WI38 (cell line): ENCODE measurements around the gene ARIH2.

ENCODE experiments used
- H3K4me3 ChIP-seq: 2 replicates; pipeline ENCODE4 v1.5.1; 2011; ENCODE audit warnings: low read depth, mild to moderate bottlenecking, control low read depth, low read length
- TF ChIP-seq, protein P1 (sequence below): IDR thresholded peaks from 2 replicates; pipeline ENCODE4 v1.5.1; 2012; ENCODE audit warnings: low read depth, mild to moderate bottlenecking, control low read depth, low read length

The ARIH2 gene

DNA sequence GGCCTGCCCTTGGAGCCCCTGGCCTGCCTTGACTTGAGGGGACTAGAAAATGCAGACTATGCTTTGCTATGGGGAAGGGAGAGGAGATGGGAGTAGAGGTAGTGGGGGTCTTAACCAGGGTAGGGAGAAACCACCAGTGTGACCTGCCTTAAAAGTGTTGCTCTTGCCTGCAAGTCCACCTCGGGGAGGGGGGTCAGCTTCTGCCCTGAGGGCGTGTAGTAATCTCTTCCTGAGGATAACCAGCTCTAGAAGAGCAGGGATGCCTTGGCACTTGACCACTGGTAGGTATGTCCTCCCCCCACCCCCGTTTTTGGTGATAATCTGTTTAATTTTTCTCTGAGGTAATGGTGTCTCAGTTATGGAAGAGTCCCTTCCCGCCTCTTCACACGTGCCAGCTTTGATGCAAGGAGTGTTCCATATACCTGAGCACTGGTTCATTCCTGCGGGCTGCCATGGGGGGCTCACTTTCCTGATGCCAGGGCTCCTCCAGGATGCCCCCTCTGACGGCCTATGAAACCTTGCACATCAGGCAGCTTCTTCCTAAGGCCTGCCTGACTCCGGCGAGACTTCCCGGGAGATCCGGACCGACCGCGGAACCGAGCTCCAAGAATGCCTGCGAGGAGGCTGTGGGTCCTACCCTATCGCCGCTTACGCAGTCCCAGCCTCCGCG lies 70.6 kb downstream of the ARIH2 start:
- TF ChIP-seq, protein P1, sequence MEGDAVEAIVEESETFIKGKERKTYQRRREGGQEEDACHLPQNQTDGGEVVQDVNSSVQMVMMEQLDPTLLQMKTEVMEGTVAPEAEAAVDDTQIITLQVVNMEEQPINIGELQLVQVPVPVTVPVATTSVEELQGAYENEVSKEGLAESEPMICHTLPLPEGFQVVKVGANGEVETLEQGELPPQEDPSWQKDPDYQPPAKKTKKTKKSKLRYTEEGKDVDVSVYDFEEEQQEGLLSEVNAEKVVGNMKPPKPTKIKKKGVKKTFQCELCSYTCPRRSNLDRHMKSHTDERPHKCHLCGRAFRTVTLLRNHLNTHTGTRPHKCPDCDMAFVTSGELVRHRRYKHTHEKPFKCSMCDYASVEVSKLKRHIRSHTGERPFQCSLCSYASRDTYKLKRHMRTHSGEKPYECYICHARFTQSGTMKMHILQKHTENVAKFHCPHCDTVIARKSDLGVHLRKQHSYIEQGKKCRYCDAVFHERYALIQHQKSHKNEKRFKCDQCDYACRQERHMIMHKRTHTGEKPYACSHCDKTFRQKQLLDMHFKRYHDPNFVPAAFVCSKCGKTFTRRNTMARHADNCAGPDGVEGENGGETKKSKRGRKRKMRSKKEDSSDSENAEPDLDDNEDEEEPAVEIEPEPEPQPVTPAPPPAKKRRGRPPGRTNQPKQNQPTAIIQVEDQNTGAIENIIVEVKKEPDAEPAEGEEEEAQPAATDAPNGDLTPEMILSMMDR = no peak
- peak overlapping the region; percentile 80 for H3K4me3 ChIP-seq

DNA sequence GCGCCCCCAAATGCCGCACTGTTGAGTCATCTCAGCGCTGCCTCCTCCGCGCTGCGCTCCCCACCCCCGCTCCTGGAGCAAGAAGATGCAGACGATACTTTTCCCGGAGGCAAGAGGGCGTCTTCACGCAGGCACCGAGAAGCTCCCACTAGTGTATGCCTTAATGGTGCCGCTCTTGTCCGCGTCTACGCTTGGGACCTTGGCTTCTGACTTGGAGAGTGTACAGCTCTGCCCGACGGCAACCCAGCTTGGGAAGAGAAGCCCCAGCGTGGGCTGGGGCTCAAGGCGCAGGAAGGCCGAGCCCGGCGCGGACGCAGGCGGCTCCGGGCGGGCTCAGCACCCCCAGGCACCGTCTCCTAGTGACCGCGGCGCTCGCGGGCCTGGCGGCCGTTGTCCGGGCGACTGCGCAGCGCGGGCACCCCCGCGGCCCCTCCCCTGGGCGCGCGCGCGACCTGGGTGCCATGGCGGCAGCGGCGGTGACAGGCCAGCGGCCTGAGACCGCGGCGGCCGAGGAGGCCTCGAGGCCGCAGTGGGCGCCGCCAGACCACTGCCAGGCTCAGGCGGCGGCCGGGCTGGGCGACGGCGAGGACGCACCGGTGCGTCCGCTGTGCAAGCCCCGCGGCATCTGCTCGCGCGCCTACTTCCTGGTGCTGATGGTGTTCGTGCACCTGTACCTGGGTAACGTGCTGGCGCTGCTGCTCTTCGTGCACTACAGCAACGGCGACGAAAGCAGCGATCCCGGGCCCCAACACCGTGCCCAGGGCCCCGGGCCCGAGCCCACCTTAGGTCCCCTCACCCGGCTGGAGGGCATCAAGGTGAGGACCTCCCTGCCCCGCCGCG lies 71.4 kb downstream of the ARIH2 start, which contains the start of gene P4HTM:
Gene P4HTM (plus strand): TSS at position 446 of the 840 bp plus-strand sequence. CDS start 16 bp downstream, at position 462.
- peak within 1 kb of the TSS; percentile 80 for H3K4me3 ChIP-seq
- TF ChIP-seq, protein P1 = peak; percentile 31

DNA sequence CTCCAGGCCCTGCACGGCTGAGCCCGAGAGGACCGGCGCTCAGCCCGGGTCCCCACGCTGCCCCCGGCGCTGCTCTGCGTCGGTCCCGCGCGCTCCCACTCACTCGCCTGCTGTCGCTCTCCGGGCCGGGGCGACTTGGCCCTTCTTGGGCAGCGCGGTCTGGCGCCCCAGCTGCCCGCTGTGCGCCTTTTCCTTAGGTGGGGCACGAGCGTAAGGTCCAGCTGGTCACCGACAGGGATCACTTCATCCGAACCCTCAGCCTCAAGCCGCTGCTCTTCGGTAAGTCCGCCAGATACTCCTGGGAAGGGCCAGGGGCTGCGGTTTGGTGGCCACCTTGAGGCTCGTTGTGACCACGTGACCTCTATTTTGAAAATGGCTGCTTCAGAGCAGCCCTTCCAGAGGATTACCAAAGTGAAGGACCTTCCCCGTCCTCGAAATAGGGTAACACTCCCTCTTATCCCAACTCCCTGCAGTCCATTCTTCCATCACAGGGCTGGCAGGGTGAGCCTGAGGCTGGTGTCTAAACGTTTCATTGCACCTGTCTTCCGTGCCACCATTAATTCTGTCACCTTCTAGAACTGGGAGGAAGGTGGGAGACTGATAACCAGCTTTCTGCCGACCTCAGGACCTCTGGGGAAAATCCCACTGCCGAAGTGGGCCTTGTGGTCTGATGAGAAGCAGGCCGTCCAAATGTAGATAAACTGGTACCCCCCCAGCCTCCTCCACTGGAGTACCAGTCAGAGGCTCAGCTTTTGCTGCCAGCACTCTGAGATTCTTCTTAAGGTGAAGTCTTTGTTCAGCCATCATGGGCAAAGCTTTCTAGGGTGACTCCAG lies 72.2 kb downstream of the ARIH2 start:
- H3K4me3 ChIP-seq = peak overlapping the region; percentile 80
- TF ChIP-seq, protein P1 = no peak

DNA sequence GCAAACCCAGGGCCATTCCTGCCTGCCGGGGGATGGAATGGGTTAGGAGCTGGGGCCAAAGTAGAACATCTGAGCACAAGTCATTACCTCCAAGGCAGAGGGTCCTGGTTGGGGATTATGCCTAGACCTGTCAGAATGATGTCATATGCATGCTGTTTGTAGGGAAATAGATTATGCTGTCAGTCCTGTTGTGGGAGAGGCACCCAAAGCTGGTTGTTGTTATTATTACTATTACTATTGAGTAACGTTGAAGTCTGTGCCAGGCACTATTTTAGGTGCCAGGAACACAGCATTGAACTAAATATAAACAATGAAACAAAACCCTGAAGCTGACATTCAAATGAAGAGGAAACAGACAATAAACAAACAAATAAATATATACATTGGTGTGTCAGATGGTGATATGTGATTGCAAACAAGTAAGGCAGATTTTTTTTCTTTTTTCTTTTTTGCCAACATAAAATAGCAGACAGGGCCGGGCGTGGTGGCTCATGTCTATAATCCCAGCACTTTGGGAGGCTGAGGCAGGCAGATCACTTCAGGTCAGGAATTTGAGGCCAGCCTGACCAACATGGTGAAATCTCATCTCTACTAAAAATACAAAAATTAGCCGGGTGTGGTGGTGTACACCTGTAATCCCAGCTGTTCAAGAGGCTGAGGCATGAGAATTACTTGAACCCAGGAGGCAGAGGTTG lies 73.4 kb downstream of the ARIH2 start:
- TF ChIP-seq, protein P1 = no peak
- H3K4me3 ChIP-seq = 0 out of 2 replicates have a peak overlapping the region, but pooled peaks have one; percentile 0

DNA sequence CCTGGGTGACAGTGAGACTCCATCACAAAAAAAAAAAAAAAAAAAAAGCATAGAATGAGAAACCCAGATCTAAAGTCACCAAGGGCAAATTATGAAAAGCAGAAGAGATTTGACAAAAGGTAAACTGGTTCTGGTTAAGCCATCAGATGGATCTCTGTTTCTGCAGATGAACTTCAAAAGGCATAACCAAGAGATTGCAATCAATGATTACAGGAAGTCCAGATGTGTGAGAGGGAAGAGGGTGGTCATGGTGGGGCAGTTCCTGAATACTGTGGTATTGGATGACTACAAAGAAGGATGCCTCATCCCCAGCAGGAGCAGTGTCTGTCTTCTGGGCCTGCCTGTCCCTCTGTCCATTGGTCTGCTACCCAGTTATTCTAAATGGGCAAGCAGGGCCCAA lies 75.2 kb downstream of the ARIH2 start:
- TF ChIP-seq, protein P1 = no peak
- no peak overlapping the region for H3K4me3 ChIP-seq

DNA sequence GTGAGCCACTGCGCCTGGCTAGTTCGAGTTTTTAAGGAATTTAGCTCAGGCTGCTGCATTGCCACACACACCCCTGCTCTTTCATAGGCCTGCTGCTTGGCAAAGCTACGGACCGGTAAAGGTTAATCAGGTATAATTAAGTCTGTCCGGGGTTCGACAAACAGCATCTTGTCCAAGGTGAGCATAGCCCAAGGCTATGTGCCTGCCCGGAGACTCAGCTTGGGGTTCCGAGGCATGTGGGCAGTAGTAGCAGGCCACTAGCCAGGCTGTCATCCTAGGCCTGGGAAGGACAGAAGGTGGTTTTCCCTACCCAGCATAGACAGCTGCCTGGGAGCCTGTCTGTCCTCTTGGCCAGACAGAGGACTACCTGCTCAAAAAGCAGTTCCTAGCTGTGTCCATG lies 78.0 kb downstream of the ARIH2 start:
- TF ChIP-seq, protein P1 = no peak
- no peak overlapping the region for H3K4me3 ChIP-seq
